Thyroid gland (tissue), 4 donors: ENCODE data around the gene DTNBP1. TPM values are rescaled to one million over a fixed set of nuclear protein-coding genes. Genes with fewer than 3 reads are reported as not detected.
A peak's percentile ranks its signal among the peaks of the same experiment; 100 is the strongest.

Experiments
- DNase-seq, 2 donors: peaks; one replicate each; pipeline ENCODE4 v3.0.0-alpha.2; 2019
- H3K27ac ChIP-seq, 3 donors: fragments of 200-600 bp; sonication (generic); 1 replicate in 2 of 3; 2 replicates in 1 of 3; pipeline ENCODE4 v1.5.1; 2016 to 2019; ENCODE audit warnings: mild to moderate bottlenecking in 1 of 3, moderate library complexity in 1 of 3
- H3K27me3 ChIP-seq: fragments of 200-600 bp; sonication (generic); one replicate; pipeline ENCODE4 v1.5.1; 2019
- H3K36me3 ChIP-seq, 2 donors: fragments of 200-600 bp; sonication (generic); one replicate each; pipeline ENCODE4 v1.5.1; 2016 to 2019
- H3K4me1 ChIP-seq, 2 donors: fragments of 200-600 bp; sonication (generic); one replicate each; pipeline ENCODE4 v1.5.1; 2017 to 2019
- H3K4me3 ChIP-seq, 3 donors: fragments of 200-600 bp; sonication (generic); replicated peaks in 1 of 3; 1 replicate in 2 of 3; 2 replicates in 1 of 3; pipeline ENCODE4 v1.5.1; 2016; ENCODE audit warnings: mild to moderate bottlenecking in 1 of 3
- H3K9me3 ChIP-seq: fragments of 200-600 bp; sonication (generic); one replicate; pipeline ENCODE4 v1.5.1; 2017
- POLR2A ChIP-seq, 2 donors: fragments of 450-650 bp; IDR thresholded peaks; one replicate each; pipeline ENCODE4 v1.6.1; 2017; ENCODE audit warnings: antibody characterized with exemption in 2 of 2, mild to moderate bottlenecking in 2 of 2, moderate library complexity in 1 of 2
- WGBS, 2 donors: methylation state at CpG; one replicate each; pipeline ENCODE4 v1.1.5; 2017; 5-methylcytosine and 5-hydroxymethylcytosine counted together
- intact Hi-C: fragments of 100-400 bp; cut with DNase I; formaldehyde crosslinking; loops from one replicate; pipeline ENCODE4 v1.15.1; 2023
- total RNA-seq, 4 donors: library from RNA; depleted of rRNA; stranded (reverse); fragments of >200 nt; gene quantifications; one replicate each; pipeline ENCODE4 v1.2.3, GENCODE V29; 2016
- TF ChIP-seq, protein P1 (sequence below), 6 experiments: fragments of 200-600 bp in 3 of 6; fragments of 450-650 bp in 3 of 6; sonication (generic) in 3 of 6; IDR thresholded peaks; one replicate each; pipeline ENCODE4 v1.5.1; 2016 to 2019; ENCODE audit warnings: antibody characterized with exemption in 6 of 6, mild to moderate bottlenecking in 2 of 6, inconsistent platforms in 1 of 6, moderate library complexity in 1 of 6

The DTNBP1 gene
- total RNA-seq, 4 donors from 2014 or later = 10.3 to 19.2 (median 12.2) TPM

DNA sequence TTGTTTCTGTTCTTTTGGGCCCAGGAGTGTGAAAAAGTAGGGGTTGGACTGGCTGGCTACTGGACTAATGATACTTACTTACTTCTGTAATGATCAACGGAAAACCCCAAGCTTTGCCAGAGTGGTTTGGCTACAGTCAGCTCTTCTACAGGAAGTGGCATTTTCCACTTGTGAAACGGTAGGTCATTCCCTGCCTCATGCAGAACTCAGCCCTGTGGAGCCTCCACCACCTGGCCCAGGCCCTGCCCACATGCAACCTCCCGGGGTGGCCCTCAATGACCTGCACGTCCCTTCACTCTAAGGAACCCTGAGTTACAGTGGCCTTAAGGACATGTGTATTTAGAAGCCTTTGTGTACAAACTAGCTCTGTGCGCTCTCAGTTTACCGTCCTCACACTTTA lies 140.4 kb downstream of the DTNBP1 start:
- DNase-seq = no peak

DNA sequence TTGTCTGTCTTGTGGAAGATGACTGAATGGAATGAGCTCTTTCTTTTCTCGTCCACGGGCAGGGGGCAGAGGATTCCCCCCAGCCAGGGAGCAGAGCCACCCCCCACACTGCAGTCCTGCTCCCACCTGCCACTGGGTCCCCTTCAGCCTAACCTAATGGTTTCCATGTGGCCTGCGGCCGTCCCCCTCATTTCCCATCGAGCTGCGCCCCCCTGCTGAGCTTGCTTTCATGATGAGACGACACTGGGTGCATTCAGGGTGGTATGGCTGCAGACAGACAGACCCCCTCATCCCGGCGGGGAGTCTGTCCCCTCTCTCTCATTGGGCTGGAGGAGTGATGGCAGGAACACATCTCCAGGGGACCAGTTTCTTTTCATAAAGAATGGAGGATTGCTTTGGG lies 140.8 kb downstream of the DTNBP1 start:
- H3K4me3 ChIP-seq = no peak overlapping the region
- peaks cover 4 to 6% of the 10 kb centered on the region in 2 donors for H3K36me3 ChIP-seq
- intact Hi-C loops = no loop called here
- no peak for DNase-seq
- peaks cover 10 to 17% of the 10 kb centered on the region in 2 donors for H3K4me1 ChIP-seq
- WGBS, 2 donors = 93 to 98% methylated on average over 8 to 9 of the region's 9 CpGs
- no peaks in the 10 kb centered on the region for H3K9me3 ChIP-seq
- H3K27ac ChIP-seq = peak overlapping the region in 2 of 3 donors; percentile 13 to 27
- TF ChIP-seq, protein P1, sequence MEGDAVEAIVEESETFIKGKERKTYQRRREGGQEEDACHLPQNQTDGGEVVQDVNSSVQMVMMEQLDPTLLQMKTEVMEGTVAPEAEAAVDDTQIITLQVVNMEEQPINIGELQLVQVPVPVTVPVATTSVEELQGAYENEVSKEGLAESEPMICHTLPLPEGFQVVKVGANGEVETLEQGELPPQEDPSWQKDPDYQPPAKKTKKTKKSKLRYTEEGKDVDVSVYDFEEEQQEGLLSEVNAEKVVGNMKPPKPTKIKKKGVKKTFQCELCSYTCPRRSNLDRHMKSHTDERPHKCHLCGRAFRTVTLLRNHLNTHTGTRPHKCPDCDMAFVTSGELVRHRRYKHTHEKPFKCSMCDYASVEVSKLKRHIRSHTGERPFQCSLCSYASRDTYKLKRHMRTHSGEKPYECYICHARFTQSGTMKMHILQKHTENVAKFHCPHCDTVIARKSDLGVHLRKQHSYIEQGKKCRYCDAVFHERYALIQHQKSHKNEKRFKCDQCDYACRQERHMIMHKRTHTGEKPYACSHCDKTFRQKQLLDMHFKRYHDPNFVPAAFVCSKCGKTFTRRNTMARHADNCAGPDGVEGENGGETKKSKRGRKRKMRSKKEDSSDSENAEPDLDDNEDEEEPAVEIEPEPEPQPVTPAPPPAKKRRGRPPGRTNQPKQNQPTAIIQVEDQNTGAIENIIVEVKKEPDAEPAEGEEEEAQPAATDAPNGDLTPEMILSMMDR (IDR thresholded peaks at IDR 0.05) = no peak
- TF ChIP-seq POLR2A (IDR thresholded peaks at IDR 0.05) = no peak
- no peaks in the 10 kb centered on the region for H3K27me3 ChIP-seq

More for the DNA sequence above, 140.4 kb downstream of the DTNBP1 start:
- H3K27ac ChIP-seq = peak overlapping the region in 1 of 3 donors; percentile 27
- no peak overlapping the region for H3K4me3 ChIP-seq
- WGBS, 2 donors = 79 to 88% methylated on average over 6 of the region's 6 CpGs
- intact Hi-C loops = no loop called here
- no peaks in the 10 kb centered on the region for H3K27me3 ChIP-seq
- H3K36me3 ChIP-seq = peaks cover 4 to 6% of the 10 kb centered on the region in 2 donors
- H3K4me1 ChIP-seq = peaks cover 10 to 17% of the 10 kb centered on the region in 2 donors
- no peaks in the 10 kb centered on the region for H3K9me3 ChIP-seq
- TF ChIP-seq, protein P1 (IDR thresholded peaks at IDR 0.05) = no peak
- TF ChIP-seq POLR2A (IDR thresholded peaks at IDR 0.05) = no peak

- 72 to 81% methylated on average over 6 of the region's 6 CpGs for WGBS, 2 donors
- TF ChIP-seq, protein P1 (IDR thresholded peaks at IDR 0.05) = no peak
- no peak for TF ChIP-seq POLR2A (IDR thresholded peaks at IDR 0.05)
- Histone ChIP-seq H3K27me3 (no peaks in the 10 kb centered on the region), H3K9me3 (no peaks in the 10 kb centered on the region), H3K27ac (peak overlapping the region in 2 of 3 donors; percentile 13 to 27), H3K4me1 (peaks cover 6 to 17% of the 10 kb centered on the region in 2 donors), H3K36me3 (peaks cover 4 to 6% of the 10 kb centered on the region in 2 donors), H3K4me3 (no peak overlapping the region)
- DNase-seq = no peak
- intact Hi-C loops = no loop called here
These were observed 141.2 kb downstream of the DTNBP1 start for GRCh38 chr6:15521582-15521981.

DNA sequence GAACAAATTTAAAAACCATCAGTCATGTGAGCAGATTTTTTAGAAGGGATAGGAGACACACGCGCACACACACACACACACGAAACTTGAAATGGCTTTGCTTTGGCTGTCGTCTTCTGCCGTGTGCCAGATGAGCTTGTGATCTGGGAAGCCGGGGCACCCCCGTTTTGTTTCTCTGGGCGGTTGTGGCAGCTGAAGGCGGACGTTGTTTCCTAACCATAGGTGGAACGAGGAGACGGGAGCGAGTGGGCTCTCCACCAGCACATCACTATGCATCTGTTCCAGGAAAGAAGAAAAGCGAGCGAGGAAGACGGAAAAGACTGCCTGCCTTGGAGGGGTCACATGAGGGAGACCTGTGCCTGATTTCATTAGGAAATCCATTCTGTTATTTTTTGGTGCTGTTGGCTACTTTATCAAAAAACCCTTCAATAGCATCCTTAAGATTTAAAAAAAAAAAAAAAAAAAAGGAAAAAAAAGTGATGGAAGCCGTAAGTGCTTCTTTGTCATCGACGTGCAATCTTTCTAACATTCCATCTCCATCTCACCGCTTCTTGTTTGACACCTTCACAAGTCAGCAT lies 142.1 kb downstream of the DTNBP1 start:
- Histone ChIP-seq H3K27me3 (no peaks in the 10 kb centered on the region), H3K36me3 (peaks cover 4 to 9% of the 10 kb centered on the region in 2 donors), H3K4me3 (no peak overlapping the region), H3K9me3 (no peaks in the 10 kb centered on the region), H3K4me1 (peaks cover 0 to 10% of the 10 kb centered on the region in 2 donors), H3K27ac (no peak overlapping the region)
- intact Hi-C loops = no loop called here
- TF ChIP-seq, protein P1 (IDR thresholded peaks at IDR 0.05) = no peak
- no peak for TF ChIP-seq POLR2A (IDR thresholded peaks at IDR 0.05)
- DNase-seq = no peak
- 94 to 96% methylated on average over 20 of the region's 20 CpGs for WGBS, 2 donors

DNA sequence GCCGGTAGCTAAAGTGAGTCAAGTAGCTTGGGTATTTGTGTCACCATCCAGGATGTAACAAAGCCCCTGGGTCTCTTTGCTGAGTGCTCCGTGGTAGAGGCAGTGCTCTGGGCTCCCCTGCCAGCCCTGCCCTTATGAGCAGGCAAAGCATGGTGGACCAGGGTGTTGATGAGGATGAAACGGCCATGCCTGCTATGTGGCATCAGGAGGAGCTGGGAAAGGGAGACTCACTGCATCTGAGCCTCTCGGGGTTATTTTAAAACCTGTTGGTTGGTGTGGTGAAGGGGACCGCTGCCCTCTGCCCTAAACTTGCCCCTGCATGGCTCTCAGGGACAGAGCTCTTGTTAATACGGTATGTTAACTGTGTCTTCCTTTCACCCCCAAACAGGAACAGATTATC lies 143.1 kb downstream of the DTNBP1 start:
- no peak overlapping the region for H3K27ac ChIP-seq
- H3K36me3 ChIP-seq = peaks cover 4 to 9% of the 10 kb centered on the region in 2 donors
- H3K27me3 ChIP-seq = no peaks in the 10 kb centered on the region
- intact Hi-C loops = no loop called here
- WGBS, 2 donors = 88 to 95% methylated on average over 5 to 6 of the region's 6 CpGs
- no peak for DNase-seq
- H3K4me1 ChIP-seq = peaks cover 0 to 8% of the 10 kb centered on the region in 2 donors
- H3K9me3 ChIP-seq = no peaks in the 10 kb centered on the region
- TF ChIP-seq, protein P1 (IDR thresholded peaks at IDR 0.05) = no peak
- no peak for TF ChIP-seq POLR2A (IDR thresholded peaks at IDR 0.05)
- H3K4me3 ChIP-seq = no peak overlapping the region
